Smooth muscle cell of the brain vasculature (primary cell): ENCODE measurements around the gene PTPRU.
"Not testable (repeated sequence)": the region's sequence is repeated elsewhere in the genome, so short reads cannot be mapped to it uniquely, and the experiment has no call there.

Experiments
- DNase-seq: peaks from one replicate; pipeline ENCODE4 v3.0.0-alpha.2; 2012; ENCODE audit warnings: low read depth, low spot score

Gene PTPRU

GRCh38 chr1:29222260-29222659 lies 14.1 kb upstream of the PTPRU start:
- not testable (repeated sequence) for DNase-seq

GRCh38 chr1:29222686-29223085 lies 13.6 kb upstream of the PTPRU start:
- no peak for DNase-seq

GRCh38 chr1:29223521-29223920 lies 12.8 kb upstream of the PTPRU start:
- no peak for DNase-seq

- DNase-seq = no peak
Measured at GRCh38 chr1:29224356-29224837, 11.9 kb upstream of the PTPRU start.

GRCh38 chr1:29225361-29225760 lies 11.0 kb upstream of the PTPRU start:
- DNase-seq = no peak

- no peak for DNase-seq
Measured at GRCh38 chr1:29227511-29227910, 8.8 kb upstream of the PTPRU start.

GRCh38 chr1:29230204-29230552 lies 6.1 kb upstream of the PTPRU start:
- DNase-seq = no peak

GRCh38 chr1:29230553-29231378 lies 5.6 kb upstream of the PTPRU start, which contains the start of gene MECR:
TSS of gene MECR (minus strand) at chr1:29230934. CDS start at chr1:29230906, 28 bp downstream.
- DNase-seq = peak; percentile 79

GRCh38 chr1:29232387-29232786 lies 3.9 kb upstream of the PTPRU start:
- DNase-seq = no peak

- no peak for DNase-seq
Measured at GRCh38 chr1:29233693-29234092, 2.6 kb upstream of the PTPRU start.

GRCh38 chr1:29234471-29234870 lies 1.9 kb upstream of the PTPRU start:
- DNase-seq = no peak

- not testable (repeated sequence) for DNase-seq
Measured at GRCh38 chr1:29234881-29235280, 1.4 kb upstream of the PTPRU start.

- no peak for DNase-seq
Measured at GRCh38 chr1:29236712-29237128, 398 bp downstream of the PTPRU start.

- DNase-seq = no peak
Measured at GRCh38 chr1:29237129-29237821, 953 bp downstream of the PTPRU start.

GRCh38 chr1:29237852-29238619 lies 1.7 kb downstream of the PTPRU start:
- DNase-seq = no peak

- no peak for DNase-seq
Measured at GRCh38 chr1:29238620-29239002, 2.3 kb downstream of the PTPRU start.

- DNase-seq = no peak
Measured at GRCh38 chr1:29239142-29239541, 2.8 kb downstream of the PTPRU start.

GRCh38 chr1:29240400-29240837 lies 4.1 kb downstream of the PTPRU start:
- DNase-seq = no peak

- no peak for DNase-seq
Measured at GRCh38 chr1:29240986-29241385, 4.7 kb downstream of the PTPRU start.

GRCh38 chr1:29243023-29243870 lies 6.9 kb downstream of the PTPRU start:
- no peak for DNase-seq

GRCh38 chr1:29243871-29244200 lies 7.5 kb downstream of the PTPRU start:
- no peak for DNase-seq
